Esophagus (tissue), 2 donors: ENCODE data around the gene TCEA2. TPM values are rescaled to one million over a fixed set of nuclear protein-coding genes. Genes with fewer than 3 reads are reported as not detected.
"Not testable (repeated sequence)": the region's sequence is repeated elsewhere in the genome, so short reads cannot be mapped to it uniquely, and the experiment has no call there.

Experiments used
- H3K27ac ChIP-seq, 2 donors: one replicate each; pipeline ENCODE4 v1.5.1; 2013; ENCODE audit warnings: low read depth in 2 of 2, mild to moderate bottlenecking in 2 of 2, inconsistent platforms in 1 of 2, low read length in 1 of 2, moderate library complexity in 1 of 2
- H3K27me3 ChIP-seq, 2 donors: one replicate each; pipeline ENCODE4 v1.6.1; 2013; ENCODE audit warnings: low read length in 2 of 2, control low read depth in 1 of 2, mild to moderate bottlenecking in 1 of 2; ENCODE audit not compliant: insufficient read depth in 2 of 2, control insufficient read depth in 1 of 2
- H3K36me3 ChIP-seq, 2 donors: one replicate each; pipeline ENCODE4 v1.6.1; 2013; ENCODE audit warnings: low read length in 1 of 2; ENCODE audit not compliant: control insufficient read depth in 2 of 2, insufficient read depth in 2 of 2
- H3K4me1 ChIP-seq, 2 donors: one replicate each; pipeline ENCODE4 v1.6.1; 2013; ENCODE audit warnings: low read length in 1 of 2; ENCODE audit not compliant: control insufficient read depth in 2 of 2, insufficient read depth in 2 of 2
- H3K4me3 ChIP-seq, 2 donors: one replicate each; pipeline ENCODE4 v1.5.1; 2013; ENCODE audit warnings: low read length in 2 of 2, mild to moderate bottlenecking in 2 of 2, low read depth in 1 of 2, moderate library complexity in 1 of 2
- H3K9me3 ChIP-seq, 2 donors: one replicate each; pipeline ENCODE4 v1.6.1; 2013; ENCODE audit warnings: mild to moderate bottlenecking in 2 of 2, low read depth in 1 of 2, low read length in 1 of 2, moderate library complexity in 1 of 2; ENCODE audit not compliant: control insufficient read depth in 2 of 2, insufficient read depth in 1 of 2
- WGBS, 2 donors: extraction: QIAGEN DNeasy Blood & Tissue Kit; methylation state at CpG; one replicate each; pipeline ENCODE4 v1.1.7; 2013; 5-methylcytosine and 5-hydroxymethylcytosine counted together
- polyA plus RNA-seq, 2 donors: library from polyadenylated mRNA; stranded (reverse); fragments of 200-250 nt; gene quantifications; one replicate each; pipeline ENCODE4 v1.2.3, GENCODE V29; 2013
- donor health status: healthy with polysubstance abuse.
- donor health status: Bipolar disorder and iron deficiency.

TCEA2 gene
- polyA plus RNA-seq, 2 donors = 14.8 to 15.3 TPM

- H3K36me3 ChIP-seq = no peaks in the 10 kb centered on the region
- H3K27ac ChIP-seq = no peak overlapping the region
- no peaks in the 10 kb centered on the region for H3K27me3 ChIP-seq
- H3K4me1 ChIP-seq = peaks cover 3 to 20% of the 10 kb centered on the region in 2 donors
- WGBS, 2 donors = 16 to 19% methylated on average over 12 to 13 of the region's 13 CpGs
- no peak overlapping the region for H3K4me3 ChIP-seq
- peaks cover 0 to 3% of the 10 kb centered on the region in 2 donors for H3K9me3 ChIP-seq
Measured at GRCh38 chr20:64082820-64083377, 19.9 kb downstream of the TCEA2 start.

- Histone ChIP-seq H3K9me3 (peaks cover 0 to 3% of the 10 kb centered on the region in 2 donors), H3K36me3 (no peaks in the 10 kb centered on the region), H3K27me3 (no peaks in the 10 kb centered on the region), H3K4me1 (peaks cover 3 to 19% of the 10 kb centered on the region in 2 donors), H3K27ac (no peak overlapping the region), H3K4me3 (peak overlapping the region; percentile 40 to 44)
- 1% methylated on average over 29 to 52 of the region's 52 CpGs for WGBS, 2 donors
Measured at GRCh38 chr20:64083378-64083803, 20.4 kb downstream of the TCEA2 start.

GRCh38 chr20:64083804-64084684 lies 21.0 kb downstream of the TCEA2 start, which contains the start of gene LKAAEAR1:
Gene LKAAEAR1 (minus strand): TSS chr20:64084398. CDS start chr20:64084219, 179 bp downstream.
- Histone ChIP-seq H3K27ac (no peak within 1 kb of the TSS), H3K4me3 (peak within 1 kb of the TSS; percentile 40 to 44), H3K27me3 (no peaks in the 10 kb centered on the region), H3K36me3 (no peaks in the 10 kb centered on the region), H3K9me3 (peaks cover 0 to 3% of the 10 kb centered on the region in 2 donors), H3K4me1 (peaks cover 1 to 13% of the 10 kb centered on the region in 2 donors)
- 3 to 5% methylated on average over 49 to 86 of the region's 86 CpGs for WGBS, 2 donors

GRCh38 chr20:64084685-64085152 lies 21.7 kb downstream of the TCEA2 start:
- Histone ChIP-seq H3K27me3 (no peaks in the 10 kb centered on the region), H3K9me3 (peaks cover 0 to 3% of the 10 kb centered on the region in 2 donors), H3K36me3 (no peaks in the 10 kb centered on the region), H3K4me3 (no peak overlapping the region), H3K4me1 (peaks cover 0 to 10% of the 10 kb centered on the region in 2 donors), H3K27ac (no peak overlapping the region)
- 12 to 15% methylated on average over 22 to 23 of the region's 23 CpGs for WGBS, 2 donors

- 68 to 80% methylated on average over 7 to 9 of the region's 11 CpGs for WGBS, 2 donors
- H3K27ac ChIP-seq = no peak overlapping the region
- H3K9me3 ChIP-seq = peaks cover 0 to 3% of the 10 kb centered on the region in 2 donors
- H3K36me3 ChIP-seq = no peaks in the 10 kb centered on the region
- peaks cover 0 to 8% of the 10 kb centered on the region in 2 donors for H3K4me1 ChIP-seq
- no peaks in the 10 kb centered on the region for H3K27me3 ChIP-seq
- H3K4me3 ChIP-seq = no peak overlapping the region
Measured at GRCh38 chr20:64086801-64087200, 23.8 kb downstream of the TCEA2 start.

GRCh38 chr20:64087226-64087825 lies 24.3 kb downstream of the TCEA2 start:
- WGBS, 2 donors = 93 to 99% methylated on average over 6 of the region's 36 CpGs
- peaks cover 0 to 13% of the 10 kb centered on the region in 2 donors for H3K4me1 ChIP-seq
- H3K36me3 ChIP-seq, H3K4me3 ChIP-seq, H3K27me3 ChIP-seq, H3K9me3 ChIP-seq, H3K27ac ChIP-seq: not testable (repeated sequence)

- not testable (repeated sequence) for H3K36me3 ChIP-seq, H3K27me3 ChIP-seq, H3K4me3 ChIP-seq, H3K9me3 ChIP-seq, H3K27ac ChIP-seq
- peaks cover 0 to 11% of the 10 kb centered on the region in 2 donors for H3K4me1 ChIP-seq
Measured at GRCh38 chr20:64088586-64088985, 25.6 kb downstream of the TCEA2 start.

GRCh38 chr20:64090165-64090564 lies 27.2 kb downstream of the TCEA2 start:
- Histone ChIP-seq H3K4me3 (no peak overlapping the region), H3K9me3 (peaks cover 0 to 3% of the 10 kb centered on the region in 2 donors), H3K4me1 (peaks cover 0 to 8% of the 10 kb centered on the region in 2 donors), H3K27me3 (no peaks in the 10 kb centered on the region), H3K36me3 (no peaks in the 10 kb centered on the region), H3K27ac (no peak overlapping the region)
- WGBS, 2 donors = 46 to 59% methylated on average over 10 of the region's 10 CpGs

- Histone ChIP-seq H3K4me1 (peaks cover 0 to 8% of the 10 kb centered on the region in 2 donors), H3K4me3 (no peak overlapping the region), H3K36me3 (no peaks in the 10 kb centered on the region), H3K27ac (no peak overlapping the region), H3K27me3 (no peaks in the 10 kb centered on the region), H3K9me3 (peaks cover 0 to 3% of the 10 kb centered on the region in 2 donors)
- WGBS, 2 donors = 75 to 80% methylated on average over 19 of the region's 19 CpGs
Measured at GRCh38 chr20:64091340-64091739, 28.3 kb downstream of the TCEA2 start.
